ENCODE measurements around the gene OPA3.

DNA sequence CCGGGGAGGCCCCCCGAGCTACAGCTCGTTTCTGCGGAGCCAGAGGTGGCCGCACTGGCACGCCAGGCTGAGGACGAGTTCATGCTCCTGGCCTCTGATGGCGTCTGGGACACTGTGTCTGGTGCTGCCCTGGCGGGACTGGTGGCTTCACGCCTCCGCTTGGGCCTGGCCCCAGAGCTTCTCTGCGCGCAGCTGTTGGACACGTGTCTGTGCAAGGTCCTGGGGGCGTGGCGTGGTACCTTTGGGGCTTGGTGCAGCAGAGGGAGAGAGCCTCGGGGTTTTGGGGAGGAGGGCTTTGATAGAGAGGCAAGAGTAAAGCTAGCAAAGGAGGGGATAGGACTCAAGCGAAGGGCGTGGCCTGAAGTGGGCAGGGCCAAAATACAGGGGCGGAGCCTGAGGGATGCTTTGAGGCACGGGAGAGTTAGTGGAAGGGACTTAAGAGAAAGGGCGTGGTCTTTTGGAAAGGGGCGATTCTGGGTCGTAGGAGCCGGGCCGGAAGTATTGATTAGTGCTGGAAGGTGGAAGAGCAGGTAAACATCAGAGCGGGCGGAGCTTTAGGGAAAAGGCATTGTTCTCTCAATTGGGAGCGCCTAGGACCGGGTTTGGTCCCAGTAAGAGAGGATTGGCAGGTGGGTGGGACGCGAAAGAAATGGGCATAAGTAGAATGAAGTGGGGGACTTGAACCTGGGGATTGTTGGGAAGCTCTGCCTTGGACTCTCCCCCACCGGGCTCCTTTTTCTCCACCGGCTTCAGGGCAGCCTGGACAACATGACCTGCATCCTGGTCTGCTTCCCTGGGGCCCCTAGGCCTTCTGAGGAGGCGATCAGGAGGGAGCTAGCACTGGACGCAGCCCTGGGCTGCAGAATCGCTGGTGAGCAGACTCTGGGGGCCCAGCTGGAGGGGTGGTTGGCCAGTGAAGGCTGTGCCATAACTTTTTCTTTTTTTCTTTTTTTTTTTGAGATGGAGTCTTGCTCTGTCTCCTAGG, 85.1 kb downstream of the OPA3 start:
- TF ChIP-seq POLR2A (IDR thresholded peaks at IDR 0.05): no peak
- TF ChIP-seq, protein P1, sequence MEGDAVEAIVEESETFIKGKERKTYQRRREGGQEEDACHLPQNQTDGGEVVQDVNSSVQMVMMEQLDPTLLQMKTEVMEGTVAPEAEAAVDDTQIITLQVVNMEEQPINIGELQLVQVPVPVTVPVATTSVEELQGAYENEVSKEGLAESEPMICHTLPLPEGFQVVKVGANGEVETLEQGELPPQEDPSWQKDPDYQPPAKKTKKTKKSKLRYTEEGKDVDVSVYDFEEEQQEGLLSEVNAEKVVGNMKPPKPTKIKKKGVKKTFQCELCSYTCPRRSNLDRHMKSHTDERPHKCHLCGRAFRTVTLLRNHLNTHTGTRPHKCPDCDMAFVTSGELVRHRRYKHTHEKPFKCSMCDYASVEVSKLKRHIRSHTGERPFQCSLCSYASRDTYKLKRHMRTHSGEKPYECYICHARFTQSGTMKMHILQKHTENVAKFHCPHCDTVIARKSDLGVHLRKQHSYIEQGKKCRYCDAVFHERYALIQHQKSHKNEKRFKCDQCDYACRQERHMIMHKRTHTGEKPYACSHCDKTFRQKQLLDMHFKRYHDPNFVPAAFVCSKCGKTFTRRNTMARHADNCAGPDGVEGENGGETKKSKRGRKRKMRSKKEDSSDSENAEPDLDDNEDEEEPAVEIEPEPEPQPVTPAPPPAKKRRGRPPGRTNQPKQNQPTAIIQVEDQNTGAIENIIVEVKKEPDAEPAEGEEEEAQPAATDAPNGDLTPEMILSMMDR (IDR thresholded peaks at IDR 0.05): no peak
